Heart left ventricle (tissue), 16 donors: ENCODE measurements around the gene TNNT1. TPM values are rescaled to one million over a fixed set of nuclear protein-coding genes. Genes with fewer than 3 reads are reported as not detected.

Experiments used
- ATAC-seq, 4 donors: fragments of 200-7000 bp; cut with Tn5 transposase; one replicate each; pipeline ENCODE4 v1.9.1; 2020 to 2022; ENCODE audit warnings: moderate library complexity in 4 of 4, mild to moderate bottlenecking in 3 of 4, moderate number of reproducible peaks in 1 of 4
- DNase-seq, 5 donors: peaks; one replicate each; pipeline ENCODE4 v3.0.0-alpha.2; 2020
- H3K27ac ChIP-seq, 12 donors: fragments of 200-600 bp; sonication (generic) in 4 of 12; one replicate each; pipeline versions ENCODE4 v1.5.0 to v1.8.0; 2016 to 2022; ENCODE audit warnings: mild to moderate bottlenecking in 2 of 12
- H3K27me3 ChIP-seq, 9 donors: fragments of 200-600 bp; sonication (generic) in 2 of 9; one replicate each; pipeline versions ENCODE4 v1.5.1 to v1.8.0; 2016 to 2022; ENCODE audit warnings: mild to moderate bottlenecking in 3 of 9
- H3K36me3 ChIP-seq, 9 donors: fragments of 200-600 bp; sonication (generic) in 2 of 9; one replicate each; pipeline versions ENCODE4 v1.5.0 to v1.8.0; 2018 to 2022; ENCODE audit warnings: mild to moderate bottlenecking in 2 of 9
- H3K4me1 ChIP-seq, 12 donors: fragments of 200-600 bp; sonication (generic) in 4 of 12; one replicate each; pipeline versions ENCODE4 v1.5.0 to v1.8.0; 2016 to 2022; ENCODE audit warnings: mild to moderate bottlenecking in 3 of 12
- H3K4me3 ChIP-seq, 12 donors: fragments of 200-600 bp; sonication (generic) in 4 of 12; one replicate each; pipeline versions ENCODE4 v1.5.0 to v1.8.0; 2017 to 2022; ENCODE audit warnings: mild to moderate bottlenecking in 9 of 12, moderate library complexity in 4 of 12
- H3K9me3 ChIP-seq, 12 donors: fragments of 200-600 bp; sonication (generic) in 4 of 12; one replicate each; pipeline versions ENCODE4 v1.5.0 to v1.8.0; 2016 to 2022; ENCODE audit warnings: mild to moderate bottlenecking in 1 of 12
- POLR2A ChIP-seq, 2 donors: fragments of 450-650 bp; IDR thresholded peaks; one replicate each; pipeline ENCODE4 v1.6.1; 2017; ENCODE audit warnings: antibody characterized with exemption in 2 of 2, mild to moderate bottlenecking in 2 of 2, moderate library complexity in 2 of 2
- WGBS, 4 donors: extraction: QIAGEN DNeasy Blood & Tissue Kit in 2 of 4; methylation state at CpG; one replicate each; pipeline versions ENCODE4 v1.1.5 to v1.1.7; 2013 to 2018; 5-methylcytosine and 5-hydroxymethylcytosine counted together
- intact Hi-C, 10 donors: fragments of 100-400 bp; cut with DNase I; formaldehyde crosslinking; loops; one replicate each; pipeline versions ENCODE4 v1.11.1 to v1.14.2; 2022
- polyA plus RNA-seq, 2 donors: library from polyadenylated mRNA; stranded (reverse); fragments of 200-250 nt; gene quantifications; one replicate each; pipeline ENCODE4 v1.2.3, GENCODE V29; 2013
- total RNA-seq, 9 donors: library from RNA; depleted of rRNA in 2 of 9; stranded (reverse); fragments of >200 nt in 2 of 9; fragmentation: NEBNext Ultra II Directional in 3 of 9; extraction: Animal tissue kit (Norgen Biotek cat#: 25700) in 3 of 9; gene quantifications; one replicate each; pipeline versions ENCODE4 v1.1.0 to v1.2.4, GENCODE V29; 2016 to 2023
- TF ChIP-seq, protein P1 (sequence below), 12 donors: fragments of 200-600 bp; sonication (generic) in 4 of 12; IDR thresholded peaks; one replicate each; pipeline versions ENCODE4 v1.5.0 to v1.8.0; 2018 to 2022; ENCODE audit warnings: antibody characterized with exemption in 12 of 12, mild to moderate bottlenecking in 5 of 12
- donor health status: ischemic (EF 13 %, LVEDD 7.1; RV severe dilation, severe dysfunction).
- donor health status: healthy with polysubstance abuse.
- donor health status: DM: no; HTN: yes; CAD: no.
- donor health status: DM: no; HTN: no; CAD: no.
- donor health status: ischemic (EF 25% LVEDD 6.9; RV normal size, moderate dysfunction).
- donor health status: ischemic (EF 25% LVEDD 5.7; RV mildly dilated, moderate dysfunction).
- donor health status: healthy.
- donor health status: DM: yes; HTN: yes; CAD: no.
- donor health status: ischemic (EF 35%, LVEDD 5.7; RV mildly dilated, moderate dysfunction).
- donor health status: nonischemic (EF 11% LVEDD 7.7; RV severe dilation, severe dysfunction).
- donor health status: DM: yes; HTN: yes; CAD: no.
- donor health status: PGD.
- donor health status: ischemic (EF 29% LVEDD 5.4; RV normal size, mild dysfunction).
- donor health status: nonischemic (EF 23%, LVEDD 6.1; RV moderate dilation, normal function).

TNNT1 gene
- total and polyA plus RNA-seq, 11 donors = 18.7 to 264 (median 58.6) TPM

DNA sequence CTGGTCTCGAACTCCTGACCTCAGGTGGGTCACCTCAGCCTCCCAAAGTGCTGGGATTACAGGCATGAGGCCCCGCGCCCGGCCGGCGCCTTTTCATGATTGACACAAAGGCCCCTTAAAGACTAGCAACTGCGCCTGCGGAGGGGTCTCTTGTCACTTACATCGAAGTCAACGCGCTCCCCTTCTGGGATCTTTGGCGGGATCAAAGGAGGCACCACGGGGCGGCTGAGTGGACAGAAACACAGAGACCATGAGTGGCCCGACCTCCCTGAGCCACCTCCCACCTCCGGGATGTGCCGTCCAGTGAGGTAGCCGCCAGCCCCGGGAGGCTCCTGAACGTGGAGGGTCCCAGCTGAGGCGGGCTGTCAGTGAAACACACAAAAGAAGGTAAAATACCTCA lies 7.3 kb downstream of the TNNT1 start:
- Histone ChIP-seq H3K27me3 (peaks cover 4 to 87% (median 34%) of the 10 kb centered on the region in 9 donors), H3K27ac (peak overlapping the region in 2 of 12 donors; percentile 20 to 50), H3K36me3 (peaks cover 0 to 48% (median 2%) of the 10 kb centered on the region in 9 donors), H3K4me1 (peaks cover 0 to 16% (median 3%) of the 10 kb centered on the region in 12 donors), H3K9me3 (no peaks in the 10 kb centered on the region), H3K4me3 (no peak overlapping the region)
- intact Hi-C loops = loop anchor here (1.0 to 10.0 kb wide), 10 partner anchors 273 to 463 kb away; partner anchors contain the start of genes ZNF524 (in 1 of the 10) and ZNF865 (in 1 of the 10)
- 24 to 32% (median 27%) methylated on average over 21 of the region's 21 CpGs for WGBS, 4 donors
- TF ChIP-seq, protein P1, sequence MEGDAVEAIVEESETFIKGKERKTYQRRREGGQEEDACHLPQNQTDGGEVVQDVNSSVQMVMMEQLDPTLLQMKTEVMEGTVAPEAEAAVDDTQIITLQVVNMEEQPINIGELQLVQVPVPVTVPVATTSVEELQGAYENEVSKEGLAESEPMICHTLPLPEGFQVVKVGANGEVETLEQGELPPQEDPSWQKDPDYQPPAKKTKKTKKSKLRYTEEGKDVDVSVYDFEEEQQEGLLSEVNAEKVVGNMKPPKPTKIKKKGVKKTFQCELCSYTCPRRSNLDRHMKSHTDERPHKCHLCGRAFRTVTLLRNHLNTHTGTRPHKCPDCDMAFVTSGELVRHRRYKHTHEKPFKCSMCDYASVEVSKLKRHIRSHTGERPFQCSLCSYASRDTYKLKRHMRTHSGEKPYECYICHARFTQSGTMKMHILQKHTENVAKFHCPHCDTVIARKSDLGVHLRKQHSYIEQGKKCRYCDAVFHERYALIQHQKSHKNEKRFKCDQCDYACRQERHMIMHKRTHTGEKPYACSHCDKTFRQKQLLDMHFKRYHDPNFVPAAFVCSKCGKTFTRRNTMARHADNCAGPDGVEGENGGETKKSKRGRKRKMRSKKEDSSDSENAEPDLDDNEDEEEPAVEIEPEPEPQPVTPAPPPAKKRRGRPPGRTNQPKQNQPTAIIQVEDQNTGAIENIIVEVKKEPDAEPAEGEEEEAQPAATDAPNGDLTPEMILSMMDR (IDR thresholded peaks at IDR 0.05) = no peak
- no peak for TF ChIP-seq POLR2A (IDR thresholded peaks at IDR 0.05)
- peak in 1 of 4 donors; percentile 13 for ATAC-seq
- DNase-seq = no peak

DNA sequence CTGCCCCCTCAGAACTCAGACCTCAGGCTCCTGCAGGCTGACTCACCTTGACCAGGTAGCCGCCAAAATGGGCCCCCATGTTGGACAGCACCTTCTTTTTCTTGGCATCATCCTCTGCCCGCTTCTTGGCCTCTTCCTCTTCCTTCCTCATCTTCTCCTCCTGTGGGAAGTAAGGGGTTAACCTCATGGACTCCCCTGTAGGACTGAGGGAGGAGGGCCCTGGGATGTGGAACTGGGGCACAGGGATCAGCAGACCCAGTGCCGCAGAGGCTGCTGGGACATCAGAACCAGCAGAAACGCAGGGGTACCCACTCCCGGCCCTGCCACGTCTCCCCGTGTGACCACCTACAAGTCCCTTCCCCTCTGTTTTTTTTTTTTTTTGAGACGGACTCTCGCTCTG lies 11.1 kb downstream of the TNNT1 start:
- intact Hi-C loops = loop anchor here in 1 of 10 donors (10.0 kb wide), 1 partner anchor 367 kb away; no protein-coding TSS in a partner anchor
- 46 to 63% (median 55%) methylated on average over 9 of the region's 9 CpGs for WGBS, 4 donors
- no peak overlapping the region for H3K4me3 ChIP-seq
- DNase-seq (no peak), ATAC-seq (no peak)
- TF ChIP-seq POLR2A (IDR thresholded peaks at IDR 0.05) = no peak
- TF ChIP-seq, protein P1 (IDR thresholded peaks at IDR 0.05) = no peak
- H3K4me1 ChIP-seq = peaks cover 0 to 10% (median 1%) of the 10 kb centered on the region in 12 donors
- H3K27me3 ChIP-seq = peaks cover 0 to 55% (median 14%) of the 10 kb centered on the region in 9 donors
- H3K36me3 ChIP-seq = peaks cover 0 to 67% (median 10%) of the 10 kb centered on the region in 9 donors
- H3K27ac ChIP-seq = no peak overlapping the region
- no peaks in the 10 kb centered on the region for H3K9me3 ChIP-seq

DNA sequence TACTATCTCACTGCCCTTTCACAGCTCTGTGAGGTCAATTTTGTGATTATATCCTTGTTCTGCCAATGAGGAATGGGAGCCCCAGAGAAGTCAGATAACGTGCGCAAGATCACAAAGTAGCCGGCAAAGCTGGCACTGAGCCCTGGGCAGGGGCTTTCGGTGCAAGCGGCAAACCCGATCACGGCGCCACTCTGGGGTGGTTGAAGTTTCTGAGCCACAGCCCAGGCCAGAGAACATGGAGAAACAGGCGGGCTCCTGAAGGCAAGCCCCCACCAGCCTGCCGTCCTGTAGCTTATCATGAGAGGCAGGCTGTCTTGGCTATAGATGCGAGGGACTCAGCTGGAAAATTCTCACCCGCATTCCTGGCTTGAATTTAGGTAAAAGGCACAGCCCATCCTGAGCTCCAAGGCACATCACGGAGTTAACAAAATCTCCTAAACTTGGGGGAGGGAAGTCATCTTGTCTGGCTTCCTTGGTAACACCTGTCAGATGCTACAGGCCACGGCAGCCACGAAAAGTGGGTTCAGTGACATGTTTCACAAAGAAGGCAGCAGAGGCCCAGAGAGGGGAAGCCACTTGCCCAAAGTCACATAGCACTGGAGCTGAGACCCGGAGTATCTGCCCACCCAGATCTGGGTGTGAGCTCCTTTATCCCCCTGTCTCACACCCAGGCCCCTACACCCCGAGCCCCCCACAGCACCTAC lies 12.5 kb downstream of the TNNT1 start:
- Histone ChIP-seq H3K27me3 (peaks cover 0 to 42% (median 5%) of the 10 kb centered on the region in 9 donors), H3K36me3 (peaks cover 0 to 68% (median 16%) of the 10 kb centered on the region in 9 donors), H3K9me3 (no peaks in the 10 kb centered on the region), H3K4me1 (peaks cover 0 to 6% (median 0%) of the 10 kb centered on the region in 12 donors), H3K27ac (peak overlapping the region in 1 of 12 donors; percentile 5), H3K4me3 (no peak overlapping the region)
- 68 to 79% (median 72%) methylated on average over 16 to 17 of the region's 17 CpGs for WGBS, 4 donors
- ATAC-seq (no peak), DNase-seq (peak in 1 of 5 donors; percentile 1)
- intact Hi-C loops = loop anchor here in 1 of 10 donors (10.0 kb wide), 1 partner anchor 368 kb away; no protein-coding TSS in a partner anchor
- TF ChIP-seq, protein P1 (IDR thresholded peaks at IDR 0.05) = no peak
- no peak for TF ChIP-seq POLR2A (IDR thresholded peaks at IDR 0.05)

DNA sequence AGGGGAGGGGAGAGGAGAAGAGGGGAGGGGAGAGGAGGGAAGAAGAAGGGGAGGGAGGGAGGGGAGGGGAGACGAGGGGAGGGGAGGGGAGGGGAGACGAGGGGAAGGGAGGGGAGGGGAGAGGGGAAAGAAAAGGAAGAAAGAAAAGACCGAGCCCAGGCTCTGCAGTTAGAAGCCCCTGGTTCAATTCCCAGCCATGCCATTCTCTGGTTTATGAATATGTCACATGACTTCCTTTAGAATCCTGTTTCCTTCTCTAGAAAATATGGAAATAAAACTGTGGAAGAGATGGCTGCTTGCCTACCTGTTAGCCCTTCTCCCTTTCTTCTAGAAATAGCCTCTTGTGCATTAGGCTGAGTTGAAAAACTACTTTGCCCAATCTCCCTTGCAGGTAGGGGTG lies 14.3 kb downstream of the TNNT1 start:
- no peaks in the 10 kb centered on the region for H3K9me3 ChIP-seq
- H3K4me3 ChIP-seq = no peak overlapping the region
- intact Hi-C loops = loop anchor here in 1 of 10 donors (10.0 kb wide), 1 partner anchor 370 kb away; no protein-coding TSS in a partner anchor
- peaks cover 0 to 60% (median 14%) of the 10 kb centered on the region in 9 donors for H3K36me3 ChIP-seq
- H3K27me3 ChIP-seq = peaks cover 0 to 26% (median 1%) of the 10 kb centered on the region in 9 donors
- no peak for DNase-seq
- ATAC-seq = no peak
- H3K27ac ChIP-seq = no peak overlapping the region
- 11 to 41% (median 20%) methylated on average over 2 to 3 of the region's 3 CpGs for WGBS, 4 donors
- no peaks in the 10 kb centered on the region for H3K4me1 ChIP-seq
- TF ChIP-seq, protein P1 (IDR thresholded peaks at IDR 0.05) = no peak
- TF ChIP-seq POLR2A (IDR thresholded peaks at IDR 0.05) = no peak
